Uterus (tissue), 4 donors: ENCODE results near the gene ZNF765. TPM values are rescaled to one million over a fixed set of nuclear protein-coding genes. Genes with fewer than 3 reads are reported as not detected.
"Not testable (repeated sequence)": the region's sequence is repeated elsewhere in the genome, so short reads cannot be mapped to it uniquely, and the experiment has no call there.

Experiments used
- DNase-seq, 2 donors: peaks; one replicate each; pipeline ENCODE4 v3.0.0-alpha.2; 2019 to 2020
- H3K27ac ChIP-seq, 2 donors: fragments of 200-600 bp; sonication (generic); 1 replicate in 1 of 2; 2 replicates in 1 of 2; pipeline ENCODE4 v1.5.1; 2016 to 2018
- H3K27me3 ChIP-seq, 2 donors: fragments of 200-600 bp; sonication (generic); one replicate each; pipeline ENCODE4 v1.5.1; 2018 to 2019; ENCODE audit warnings: control low read depth in 1 of 2
- H3K36me3 ChIP-seq, 2 donors: fragments of 200-600 bp; sonication (generic); one replicate each; pipeline ENCODE4 v1.5.1; 2019; ENCODE audit warnings: control low read depth in 1 of 2
- H3K4me1 ChIP-seq, 2 donors: fragments of 200-600 bp; sonication (generic); one replicate each; pipeline ENCODE4 v1.5.1; 2018 to 2019; ENCODE audit warnings: control low read depth in 1 of 2
- H3K4me3 ChIP-seq, 2 donors: fragments of 200-600 bp; sonication (generic); 1 replicate in 1 of 2; 2 replicates in 1 of 2; pipeline ENCODE4 v1.5.1; 2018 to 2019; ENCODE audit warnings: mild to moderate bottlenecking in 1 of 2
- H3K9me3 ChIP-seq, 2 donors: fragments of 200-600 bp; sonication (generic); one replicate each; pipeline ENCODE4 v1.5.1; 2019; ENCODE audit warnings: control low read depth in 1 of 2
- CTCF ChIP-seq, 4 experiments: fragments of 200-600 bp in 2 of 4; fragments of 450-650 bp in 2 of 4; sonication (generic) in 2 of 4; IDR thresholded peaks; one replicate each; pipeline ENCODE4 v1.5.1; 2016 to 2019; ENCODE audit warnings: antibody characterized with exemption in 4 of 4, mild to moderate bottlenecking in 2 of 4, moderate library complexity in 1 of 4
- POLR2A ChIP-seq, 2 donors: fragments of 450-650 bp; IDR thresholded peaks; one replicate each; pipeline ENCODE4 v1.6.1; 2016; ENCODE audit warnings: antibody characterized with exemption in 2 of 2, mild to moderate bottlenecking in 1 of 2, moderate library complexity in 1 of 2
- intact Hi-C: fragments of 100-400 bp; cut with DNase I; formaldehyde crosslinking; loops from one replicate; pipeline ENCODE4 v1.15.1; 2023; ENCODE audit warnings: low total_unique reads
- small RNA-seq: library from RNA; depleted of rRNA; stranded (forward); fragments of <200 nt; gene quantifications from one replicate; pipeline ENCODE3, GENCODE V24; 2016
- total RNA-seq, 4 donors: library from RNA; depleted of rRNA in 3 of 4; stranded (reverse); fragments of >200 nt in 3 of 4; gene quantifications; one replicate each; pipeline versions ENCODE4 v1.1.0 to v1.2.4, GENCODE V29; 2014 to 2023
- donor health status: DM: yes; HTN: yes; CAD: no.

ZNF765 gene
- total RNA-seq, 4 donors from 2014 or later, result 5.1 to 28.8 (median 23.6) TPM

- Histone ChIP-seq H3K9me3 (no peaks in the 10 kb centered on the region), H3K4me1 (peaks cover 0 to 6% of the 10 kb centered on the region in 2 donors), H3K4me3 (peak overlapping the region; percentile 56 to 61), H3K27ac (peak overlapping the region; percentile 15 to 45), H3K27me3 (no peaks in the 10 kb centered on the region), H3K36me3 (no peaks in the 10 kb centered on the region)
- intact Hi-C loops, result no loop called here
- no peak for TF ChIP-seq POLR2A (IDR thresholded peaks at IDR 0.05)
- DNase-seq, result peak in 1 of 2 donors; percentile 27
Measured at GRCh38 chr19:53466726-53467484, 72.0 kb downstream of the ZNF765 start.

- Histone ChIP-seq H3K9me3 (no peaks in the 10 kb centered on the region), H3K4me3 (peak within 1 kb of the TSS; percentile 56 to 61), H3K27me3 (no peaks in the 10 kb centered on the region), H3K27ac (peak within 1 kb of the TSS; percentile 42 to 65), H3K36me3 (no peaks in the 10 kb centered on the region), H3K4me1 (peaks cover 0 to 6% of the 10 kb centered on the region in 2 donors)
- intact Hi-C loops, result no loop called here
- DNase-seq, result peak; percentile 94 to 97
- TF ChIP-seq POLR2A (IDR thresholded peaks at IDR 0.05) (peak in 1 of 2 donors; percentile 44), CTCF (IDR thresholded peaks at IDR 0.05) (no peak)
Measured at GRCh38 chr19:53467485-53468262, 72.7 kb downstream of the ZNF765 start, which contains the start of gene ZNF813. TSS of gene ZNF813 (plus strand) at chr19:53467733. CDS start at chr19:53483823, 16,090 bp downstream.

GRCh38 chr19:53468628-53469027, 73.7 kb downstream of the ZNF765 start:
- DNase-seq, H3K27me3 ChIP-seq, intact Hi-C loops, H3K9me3 ChIP-seq, H3K27ac ChIP-seq, H3K36me3 ChIP-seq, H3K4me1 ChIP-seq: not testable (repeated sequence)
- H3K4me3 ChIP-seq, result peak overlapping the region; percentile 56 to 61

DNA sequence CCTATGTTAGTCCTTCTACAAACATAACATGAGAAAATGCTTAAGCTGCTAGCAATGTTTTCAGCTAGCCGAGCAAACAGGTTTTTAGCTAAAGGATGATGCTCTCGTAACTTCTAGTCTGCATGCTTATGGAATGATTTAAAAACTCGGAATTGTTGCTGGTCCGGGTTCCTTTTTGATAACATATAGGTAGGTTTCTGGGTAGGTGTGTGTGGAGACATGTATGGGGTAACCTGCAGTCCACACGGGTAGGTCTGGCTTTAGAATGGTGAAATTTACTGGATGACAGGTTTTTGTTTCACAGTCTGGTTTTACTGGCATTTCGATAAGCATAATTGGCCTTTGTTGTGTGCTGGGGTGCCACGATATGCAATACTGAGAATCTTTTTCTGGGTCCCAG, 77.0 kb downstream of the ZNF765 start:
- TF ChIP-seq POLR2A (IDR thresholded peaks at IDR 0.05) (no peak), CTCF (IDR thresholded peaks at IDR 0.05) (no peak)
- intact Hi-C loops, result no loop called here
- Histone ChIP-seq H3K4me3 (no peak overlapping the region), H3K9me3 (no peaks in the 10 kb centered on the region), H3K36me3 (no peaks in the 10 kb centered on the region), H3K4me1 (peaks cover 0 to 2% of the 10 kb centered on the region in 2 donors), H3K27me3 (no peaks in the 10 kb centered on the region), H3K27ac (no peak overlapping the region)
- DNase-seq, result no peak

DNA sequence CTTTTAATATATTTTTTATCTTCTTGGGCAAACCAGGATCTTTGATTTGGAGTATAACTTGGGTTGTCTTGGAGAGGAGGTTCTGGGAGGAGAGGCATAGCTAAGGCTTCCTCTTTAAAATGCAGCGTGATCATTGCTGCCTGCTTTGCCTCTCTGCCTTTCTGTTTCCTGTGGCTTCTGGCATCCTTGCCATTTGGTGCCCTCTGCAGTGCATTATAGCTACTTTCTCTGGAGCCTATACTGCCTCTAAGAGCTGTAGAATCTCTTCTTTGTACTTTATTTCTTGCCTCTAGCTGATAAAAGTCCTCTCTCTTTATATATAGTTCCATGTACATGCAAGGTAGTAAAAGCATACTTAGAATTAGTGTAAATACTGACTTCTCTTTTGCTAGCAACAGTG, 79.9 kb downstream of the ZNF765 start:
- DNase-seq, intact Hi-C loops, H3K4me3 ChIP-seq, H3K27ac ChIP-seq, H3K9me3 ChIP-seq, H3K4me1 ChIP-seq, H3K27me3 ChIP-seq, H3K36me3 ChIP-seq: not testable (repeated sequence)

DNA sequence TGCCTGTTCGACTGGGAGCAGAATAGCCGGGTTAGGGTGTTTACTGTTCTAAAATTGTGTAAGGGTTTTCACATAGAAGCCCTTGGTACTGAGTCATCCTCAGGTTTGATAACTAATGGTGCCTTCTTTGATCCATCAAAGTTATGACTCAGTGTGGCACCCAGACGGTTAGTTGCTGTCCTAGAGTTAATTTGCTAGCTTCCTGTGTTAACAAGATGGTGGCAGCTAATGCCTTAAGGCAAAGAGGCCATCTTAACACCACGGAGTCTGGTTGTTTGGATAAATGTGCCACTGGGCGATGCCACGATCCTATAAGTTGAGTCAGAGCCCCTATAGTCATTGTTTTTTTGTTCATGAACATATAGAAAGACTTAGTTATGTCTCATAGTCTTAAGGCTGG, 80.5 kb downstream of the ZNF765 start:
- H3K27me3 ChIP-seq, result not testable (repeated sequence)

More for the DNA sequence above, 80.5 kb downstream of the ZNF765 start:
- H3K36me3 ChIP-seq, DNase-seq, H3K9me3 ChIP-seq, H3K27ac ChIP-seq, H3K4me1 ChIP-seq, intact Hi-C loops, H3K4me3 ChIP-seq: not testable (repeated sequence)

Small RNA genes within 50 kb of the gene (small RNA-seq; reads per million reads assigned to genes)
- not detected for gene RPL39P36

Other genes starting within 250 kb of the ZNF765 start
- 10 to 100 TPM; 10.2 to 25.4 (median 16.9) TPM for gene ZNF347, start 236.1 kb upstream of the ZNF765 start, total RNA-seq
- gene ZNF665, start 201.8 kb upstream of the ZNF765 start, total RNA-seq, result 10 to 100 TPM in 1 of 4 donors, 1 to 10 TPM in 2, under 1 TPM in 1; 0.77 to 14.2 (median 4.3) TPM
- 10 to 100 TPM in 3 of 4 donors, 1 to 10 TPM in 1; 3.1 to 62.7 (median 23.4) TPM for gene ZNF677, start 140.3 kb upstream of the ZNF765 start, total RNA-seq
- not detected for gene VN1R2, start 136.9 kb upstream of the ZNF765 start, total RNA-seq
- not detected for gene VN1R4, start 127.4 kb upstream of the ZNF765 start, total RNA-seq
- gene ZNF845, start 61.4 kb upstream of the ZNF765 start, total RNA-seq, result 10 to 100 TPM in 2 of 4 donors, 1 to 10 TPM in 2; 5.0 to 18.0 (median 10.3) TPM
- 10 to 100 TPM; 15.0 to 25.7 (median 22.3) TPM for gene ZNF525, start 29.4 kb upstream of the ZNF765 start, total RNA-seq
- gene ZNF761, start 36.8 kb downstream of the ZNF765 start, total RNA-seq, result 10 to 100 TPM in 2 of 4 donors, 1 to 10 TPM in 2; 4.6 to 16.3 (median 8.8) TPM
- 10 to 100 TPM in 1 of 4 donors, 1 to 10 TPM in 3; 1.8 to 10.8 (median 6.7) TPM for gene ZNF813, start 72.6 kb downstream of the ZNF765 start, total RNA-seq
- 10 to 100 TPM in 3 of 4 donors, 1 to 10 TPM in 1; 9.4 to 39.0 (median 17.0) TPM for gene ZNF331, start 143.0 kb downstream of the ZNF765 start, total RNA-seq
- gene DPRX, start 236.8 kb downstream of the ZNF765 start, total RNA-seq, result not detected